GM18909 (cell line): Measurements from ENCODE around the gene DELE1.

Experiments used
- ATAC-seq: cut with Tn5 transposase; IDR thresholded peaks from one replicate; pipeline ENCODE4 v1.9.1; 2021; ENCODE audit warnings: mild to moderate bottlenecking; ENCODE audit not compliant: unreplicated experiment, poor library complexity

The DELE1 gene

GRCh38 chr5:141923448-141924313 lies at the start of gene DELE1:
Gene DELE1 (plus strand): TSS chr5:141923871. CDS start chr5:141923942, 71 bp downstream.
- ATAC-seq: peak; percentile 98

DNA sequence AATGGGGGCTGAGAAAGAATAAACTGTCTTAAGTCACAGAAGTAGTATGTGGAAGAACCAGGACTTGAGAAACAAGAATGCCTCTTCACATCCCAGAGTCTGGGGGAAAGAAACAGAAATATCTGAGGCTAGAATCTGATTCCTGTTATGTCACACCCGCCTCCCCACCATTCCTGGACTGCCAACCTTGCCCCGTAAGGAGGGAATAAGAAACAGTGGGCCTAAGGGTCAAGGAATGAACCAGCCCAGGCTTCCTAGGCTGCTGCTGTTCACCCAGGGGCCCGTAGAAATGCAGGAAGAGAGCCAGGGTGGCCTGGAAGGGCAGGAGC lies 49.8 kb upstream of the DELE1 start:
- no peak for ATAC-seq

- ATAC-seq: no peak
Observed at GRCh38 chr5:141874262-141874964, 49.3 kb upstream of the DELE1 start.

DNA sequence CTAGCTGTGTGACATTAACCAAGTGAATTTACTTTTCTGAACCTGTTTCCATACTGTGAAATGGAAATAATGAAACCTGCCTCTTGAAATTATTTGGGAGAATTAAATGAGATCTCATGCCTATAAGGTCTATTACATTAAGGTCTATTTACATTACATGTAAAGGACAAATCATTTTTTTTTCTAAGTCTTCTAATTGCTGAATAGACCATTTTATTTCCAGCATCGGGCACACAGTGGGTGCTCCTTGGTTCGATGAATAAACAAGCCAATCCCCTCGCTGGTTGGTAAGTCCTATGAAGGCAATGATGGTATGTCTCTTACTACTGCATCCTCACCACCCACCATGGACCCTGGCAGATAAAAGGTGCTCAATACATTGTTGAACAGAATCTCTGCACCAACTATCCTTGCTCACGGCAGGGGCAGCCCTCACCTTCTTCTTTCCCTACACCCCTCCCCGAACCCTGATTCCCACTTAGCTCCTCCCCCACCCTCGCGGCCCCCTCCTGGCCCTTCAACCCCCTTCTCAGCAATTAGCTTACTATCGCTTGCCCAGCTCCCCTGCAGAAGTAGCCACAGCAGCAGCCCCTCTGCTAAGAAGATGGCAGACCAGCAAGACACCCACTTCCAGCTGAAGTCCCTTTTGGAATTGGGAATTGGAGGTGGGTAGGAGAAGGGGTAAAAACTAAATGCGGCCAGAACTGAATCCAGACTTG lies 48.5 kb upstream of the DELE1 start:
- no peak for ATAC-seq

DNA sequence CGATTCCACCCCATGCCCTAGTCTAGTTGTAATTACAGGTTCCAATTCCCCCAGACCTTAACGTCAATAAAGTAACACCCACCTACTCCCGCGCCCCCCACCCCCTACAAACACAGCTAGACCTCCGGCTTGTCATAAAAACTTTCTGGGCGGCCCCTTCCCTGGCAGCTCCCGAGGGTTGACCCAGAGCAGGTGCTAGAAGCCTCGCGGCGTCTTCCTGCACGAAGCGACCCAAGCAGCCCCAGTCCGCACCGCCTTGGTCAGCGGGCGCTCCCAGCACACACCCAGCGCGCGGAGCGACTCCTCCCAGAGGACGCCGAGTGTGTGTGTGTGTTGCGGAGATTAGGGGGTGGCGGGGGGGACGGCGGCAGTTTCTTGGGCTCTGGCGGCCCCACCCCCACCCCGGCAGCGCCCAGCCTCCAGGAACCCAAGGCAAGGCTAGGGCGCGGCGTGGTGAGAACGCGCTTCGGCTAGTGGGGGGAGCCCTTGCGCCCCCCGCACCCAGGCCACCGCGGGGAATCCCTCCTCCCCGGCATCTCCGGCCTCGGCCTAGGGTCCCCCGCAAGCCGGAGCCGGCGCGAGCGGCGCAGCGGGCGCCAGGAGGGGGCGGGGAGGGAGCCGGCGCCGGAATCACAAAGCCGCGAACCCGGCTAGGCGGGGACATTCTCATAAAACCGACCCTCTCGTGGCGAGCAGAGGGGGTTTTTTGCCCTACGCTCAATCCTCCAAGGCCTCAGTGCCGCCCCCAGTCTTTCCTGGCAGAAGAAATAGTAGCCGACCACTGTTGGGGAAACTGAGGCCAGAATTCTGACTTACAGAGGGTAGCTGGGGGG lies 47.7 kb upstream of the DELE1 start:
- ATAC-seq: no peak

DNA sequence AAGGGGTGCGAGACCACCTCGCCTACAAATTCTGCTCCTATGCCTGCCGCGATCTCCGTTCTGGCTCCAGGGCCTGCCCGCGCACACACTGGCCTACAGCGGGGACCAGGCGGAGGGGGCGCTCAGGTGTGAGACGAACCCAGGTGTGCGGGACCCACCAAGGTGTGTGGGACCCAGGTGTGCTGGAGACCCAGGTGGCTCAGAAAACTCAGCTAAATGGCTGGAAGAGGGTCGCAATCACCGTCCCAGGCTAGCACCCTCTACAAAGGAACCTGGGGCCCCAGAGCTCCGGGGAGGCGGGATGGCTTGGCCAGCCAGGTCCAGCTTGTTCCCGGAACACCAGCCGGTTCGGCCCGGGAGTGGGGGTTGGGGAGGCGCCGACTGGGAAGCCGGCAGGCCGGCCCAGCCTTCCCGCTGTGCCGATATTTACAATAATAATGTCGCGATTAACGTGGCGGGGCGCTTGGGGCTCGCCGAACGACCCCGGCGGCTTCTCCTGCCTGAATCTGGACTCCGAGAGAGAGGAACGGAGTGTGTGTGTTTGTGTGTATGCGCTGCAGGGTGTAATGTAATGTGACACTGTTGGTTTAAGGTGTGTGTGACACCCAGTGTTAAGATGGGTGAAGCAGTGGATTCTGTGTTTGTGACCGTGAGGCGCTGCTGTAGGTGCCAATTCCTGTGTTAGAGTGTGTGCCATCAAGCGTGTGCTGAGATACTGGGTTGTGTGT lies 46.9 kb upstream of the DELE1 start:
- ATAC-seq: no peak

DNA sequence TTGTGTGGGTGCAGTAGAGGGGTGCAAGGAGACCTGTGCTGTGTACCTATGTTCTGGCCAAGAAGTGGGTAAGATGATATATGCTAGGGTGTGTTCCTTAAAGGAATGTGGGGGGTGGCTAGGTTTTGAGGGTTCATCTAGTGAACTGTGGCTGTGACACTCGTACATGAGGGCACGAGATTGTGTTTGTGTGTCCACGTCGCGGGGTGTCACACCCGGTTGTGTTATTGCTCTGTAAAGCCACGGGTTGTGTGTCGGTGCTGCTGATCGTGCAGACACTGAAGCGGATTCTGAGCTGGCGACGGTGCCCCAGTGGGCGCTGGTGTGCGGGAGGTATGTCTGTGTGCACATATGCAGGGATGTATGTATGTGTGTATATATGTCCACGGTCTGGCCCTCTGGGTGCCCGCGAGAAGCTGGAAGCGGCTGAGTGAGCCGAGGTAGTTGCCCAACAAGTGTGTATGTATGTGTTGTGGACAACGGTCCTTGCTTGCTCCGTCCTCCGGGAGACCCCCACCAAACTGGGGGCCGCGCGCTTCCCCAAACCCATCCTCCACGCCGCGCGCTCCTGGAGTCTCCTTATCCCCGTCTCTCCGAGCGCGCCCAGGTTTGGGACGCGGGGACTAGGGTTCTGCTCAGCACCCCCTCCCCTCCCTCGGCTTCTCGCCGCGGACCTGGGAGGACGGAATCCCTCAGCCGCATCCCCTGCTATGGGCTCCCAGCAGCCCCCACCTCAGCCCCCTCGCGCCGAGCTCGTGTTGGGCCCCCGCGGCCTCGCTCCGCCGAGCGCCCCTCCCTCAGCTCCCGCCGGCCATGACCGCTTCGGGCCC lies 46.1 kb upstream of the DELE1 start:
- ATAC-seq: no peak

- ATAC-seq: no peak
Observed at GRCh38 chr5:141878186-141878710, 45.4 kb upstream of the DELE1 start, which contains the start of gene PCDH1. Gene PCDH1 (minus strand): TSS chr5:141878410. CDS start chr5:141878262, 148 bp downstream.

DNA sequence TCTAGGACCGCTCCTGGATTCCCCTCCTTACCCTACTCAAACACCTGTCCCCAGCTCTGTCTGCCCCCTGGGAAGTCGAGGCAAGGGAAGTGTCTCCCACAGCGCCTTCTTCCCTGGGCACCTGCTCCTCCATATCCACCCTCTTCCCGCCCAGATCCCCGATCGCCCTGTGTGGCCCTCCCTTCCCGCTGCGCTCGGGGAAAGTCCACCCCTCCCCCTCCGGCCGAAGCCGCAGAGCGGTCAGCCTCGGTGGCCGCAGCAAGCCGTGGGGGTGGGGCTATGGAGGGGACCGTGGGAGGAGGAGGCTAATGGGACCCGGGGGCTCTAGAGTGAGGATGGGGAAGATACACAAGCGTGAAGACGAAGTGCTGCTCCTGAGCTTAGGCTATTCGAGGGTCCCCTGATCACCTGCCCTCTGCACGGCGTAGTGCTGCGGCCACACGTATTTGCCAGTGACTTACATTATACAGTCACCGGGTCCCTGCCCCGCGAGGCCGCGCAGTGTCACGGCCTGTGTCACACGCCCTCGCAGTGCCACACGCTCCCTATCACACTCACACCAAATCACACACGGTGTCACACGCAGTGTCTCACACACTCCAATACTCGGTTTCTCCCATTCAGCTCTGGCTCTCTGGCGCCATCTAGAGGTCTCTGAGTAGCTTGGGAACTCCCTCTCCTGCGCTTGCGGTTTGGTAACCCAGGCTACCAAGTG lies 44.8 kb upstream of the DELE1 start:
- peak; percentile 90 for ATAC-seq

DNA sequence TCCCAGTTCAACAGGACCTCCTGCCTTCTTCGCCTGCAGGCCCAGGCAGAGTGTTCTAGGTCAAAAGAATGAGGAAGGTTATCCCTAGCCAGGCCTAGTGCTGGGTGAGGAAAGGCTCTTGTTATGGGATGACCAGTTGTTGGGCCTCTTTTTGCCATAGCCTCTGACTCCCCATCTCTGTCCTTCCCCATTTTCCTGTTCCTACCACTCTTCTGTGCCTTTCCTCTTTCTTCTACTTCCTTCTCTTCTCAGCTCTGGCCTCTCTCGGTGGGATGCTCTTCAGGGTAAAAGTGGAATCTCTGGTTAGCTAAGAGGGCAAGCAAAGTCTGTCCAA lies 44.3 kb upstream of the DELE1 start:
- no peak for ATAC-seq

GRCh38 chr5:141879941-141880738 lies 43.5 kb upstream of the DELE1 start:
- ATAC-seq: no peak

DNA sequence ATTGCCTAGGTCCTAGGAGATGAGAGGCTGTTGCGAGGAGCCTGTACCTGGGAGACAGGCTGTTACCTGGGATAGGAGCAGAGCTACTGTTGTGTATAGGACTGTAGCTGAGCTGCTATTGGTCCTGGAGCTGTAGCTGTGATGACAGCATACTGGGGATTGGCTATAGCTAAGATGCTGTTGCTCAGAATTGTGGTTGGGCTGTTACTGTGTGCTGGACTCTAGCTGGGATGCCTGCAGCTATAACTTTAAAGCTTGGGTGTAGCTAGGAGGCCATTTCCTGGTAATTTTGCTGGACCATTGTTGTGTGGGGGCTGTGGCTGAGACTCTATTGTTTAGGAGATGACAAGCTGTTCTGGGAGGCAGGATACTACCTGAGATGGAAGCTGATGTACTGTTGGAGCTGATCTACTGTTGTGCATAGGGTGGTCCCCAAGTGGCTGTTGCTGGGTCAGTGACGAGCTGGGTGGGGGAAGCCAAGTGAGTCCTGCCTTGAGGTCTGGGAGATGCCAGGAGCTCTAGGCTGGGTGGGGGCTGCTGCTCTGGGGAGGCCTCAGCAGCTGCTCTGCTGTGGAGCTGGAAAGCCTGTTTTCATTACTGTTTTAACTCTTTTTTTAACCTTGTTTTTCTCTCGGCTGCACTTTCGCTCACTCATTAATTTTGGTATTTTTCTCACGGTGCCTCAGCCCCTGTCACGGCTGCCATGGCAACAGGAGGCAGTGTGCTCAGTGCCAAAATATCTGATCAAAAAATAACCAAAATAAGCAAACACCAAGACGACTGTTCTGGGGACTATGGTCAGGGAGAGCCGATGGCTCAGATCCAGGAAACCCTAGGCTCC lies 42.5 kb upstream of the DELE1 start:
- ATAC-seq: no peak

- no peak for ATAC-seq
Observed at GRCh38 chr5:141881886-141882285, 41.8 kb upstream of the DELE1 start.

DNA sequence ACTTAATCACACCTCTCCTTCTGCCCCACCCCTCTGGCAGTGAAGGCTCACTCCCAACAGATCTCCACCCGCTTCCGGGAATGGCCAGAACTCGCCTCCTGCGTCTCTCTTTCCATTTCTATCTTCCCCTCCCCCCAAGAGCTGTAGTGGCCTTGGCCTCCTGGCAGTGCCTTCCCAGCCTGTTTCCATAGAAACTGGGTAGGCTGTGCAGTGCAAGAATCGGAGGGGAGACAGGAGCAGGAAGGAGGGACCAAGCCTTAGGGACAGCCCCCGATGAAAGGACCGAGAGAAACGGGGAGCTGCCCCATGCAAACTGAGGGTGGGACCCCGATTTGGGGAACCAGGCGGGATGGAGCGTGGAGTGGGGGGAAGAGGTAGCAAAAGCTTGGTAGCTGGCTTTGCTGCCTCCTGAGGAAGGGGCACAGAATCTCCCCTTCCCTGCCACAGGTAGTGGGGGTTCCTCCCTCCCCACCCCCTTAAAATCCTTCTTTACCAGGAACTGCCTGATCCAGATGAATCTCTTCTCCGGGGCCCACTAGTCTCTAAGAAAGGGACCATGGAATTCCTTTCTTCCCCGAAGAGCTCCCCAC lies 41.0 kb upstream of the DELE1 start:
- no peak for ATAC-seq

DNA sequence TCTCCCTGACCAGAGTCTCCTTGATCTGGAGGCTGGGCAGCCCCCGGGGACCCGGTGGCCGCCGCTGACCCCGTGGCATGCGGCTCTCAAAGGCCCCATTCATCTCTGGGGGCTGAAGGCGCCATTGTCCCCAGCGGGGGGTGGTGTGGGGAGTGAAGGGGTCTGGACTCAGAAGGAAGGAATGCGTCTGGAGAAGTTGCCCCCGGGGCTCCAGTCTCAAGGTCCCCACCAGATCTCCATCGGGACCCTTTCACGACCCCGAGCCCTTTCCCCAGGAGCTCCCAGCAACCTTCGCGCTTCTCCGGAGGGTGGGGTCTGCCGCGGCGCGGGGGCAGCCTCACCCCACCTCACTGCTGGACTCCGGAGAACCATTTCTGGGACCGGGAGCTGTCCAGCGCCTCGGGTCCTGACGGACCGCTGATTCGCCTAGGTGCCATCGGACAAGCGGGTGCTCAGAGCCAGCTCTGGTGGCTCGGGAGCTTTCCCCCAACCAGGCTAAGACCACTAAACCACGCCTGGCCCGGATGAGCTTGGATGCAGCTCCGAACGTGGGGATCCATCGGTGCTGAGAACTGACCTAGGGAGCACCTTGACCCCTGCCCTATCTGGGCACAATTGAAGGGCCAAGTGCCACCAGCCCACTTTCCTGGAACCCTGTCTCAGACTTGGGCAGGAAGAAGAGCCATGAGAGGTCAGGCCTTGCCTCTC lies 40.3 kb upstream of the DELE1 start:
- ATAC-seq: no peak
